Muscle of leg (tissue), 11 donors: ENCODE data around the gene ZNF793. TPM values are rescaled to one million over a fixed set of nuclear protein-coding genes. Genes with fewer than 3 reads are reported as not detected.

Experiments used
- DNase-seq: peaks from one replicate; pipeline ENCODE4 v3.0.0; 2013
- H3K27ac ChIP-seq: one replicate; pipeline ENCODE4 v1.5.1; 2013; ENCODE audit warnings: mild to moderate bottlenecking, low read length, control low read depth
- H3K27me3 ChIP-seq: one replicate; pipeline ENCODE4 v1.6.1; 2013; ENCODE audit warnings: low read length; ENCODE audit not compliant: control insufficient read depth, insufficient read depth
- H3K36me3 ChIP-seq: one replicate; pipeline ENCODE4 v1.6.1; 2013; ENCODE audit warnings: low read length; ENCODE audit not compliant: control insufficient read depth, insufficient read depth
- H3K4me1 ChIP-seq: one replicate; pipeline ENCODE4 v1.6.1; 2013; ENCODE audit warnings: low read length; ENCODE audit not compliant: control insufficient read depth, insufficient read depth
- H3K4me3 ChIP-seq: one replicate; pipeline ENCODE4 v1.5.1; 2013; ENCODE audit warnings: low read length, control low read depth
- H3K9me3 ChIP-seq: replicated peaks from 2 replicates; pipeline ENCODE4 v1.6.1; 2013; ENCODE audit warnings: low read depth, low read length; ENCODE audit not compliant: control insufficient read depth
- WGBS: methylation state at CpG from one replicate; pipeline ENCODE4 v1.1.5; 2013; ENCODE audit warnings: missing lambda C conversion rate; ENCODE audit not compliant: insufficient coverage; 5-methylcytosine and 5-hydroxymethylcytosine counted together
- polyA plus RNA-seq, 8 donors: library from polyadenylated mRNA; unstranded; fragments of 120-200 nt; gene quantifications; one replicate each; pipeline versions ENCODE4 v1.2.1 to v1.2.3, GENCODE V29; 2013; ENCODE audit warnings: inconsistent platforms in 1 of 8, low replicate concordance in 1 of 8; ENCODE audit not compliant: insufficient read length in 8 of 8, insufficient read depth in 1 of 8
- total RNA-seq: library from RNA; stranded (reverse); fragments of 120-200 nt; gene quantifications from one replicate; pipeline ENCODE4 v1.2.4, GENCODE V29; 2013

Gene ZNF793
- total and polyA plus RNA-seq, 9 donors, result 7.0 to 11.7 (median 7.8) TPM

DNA sequence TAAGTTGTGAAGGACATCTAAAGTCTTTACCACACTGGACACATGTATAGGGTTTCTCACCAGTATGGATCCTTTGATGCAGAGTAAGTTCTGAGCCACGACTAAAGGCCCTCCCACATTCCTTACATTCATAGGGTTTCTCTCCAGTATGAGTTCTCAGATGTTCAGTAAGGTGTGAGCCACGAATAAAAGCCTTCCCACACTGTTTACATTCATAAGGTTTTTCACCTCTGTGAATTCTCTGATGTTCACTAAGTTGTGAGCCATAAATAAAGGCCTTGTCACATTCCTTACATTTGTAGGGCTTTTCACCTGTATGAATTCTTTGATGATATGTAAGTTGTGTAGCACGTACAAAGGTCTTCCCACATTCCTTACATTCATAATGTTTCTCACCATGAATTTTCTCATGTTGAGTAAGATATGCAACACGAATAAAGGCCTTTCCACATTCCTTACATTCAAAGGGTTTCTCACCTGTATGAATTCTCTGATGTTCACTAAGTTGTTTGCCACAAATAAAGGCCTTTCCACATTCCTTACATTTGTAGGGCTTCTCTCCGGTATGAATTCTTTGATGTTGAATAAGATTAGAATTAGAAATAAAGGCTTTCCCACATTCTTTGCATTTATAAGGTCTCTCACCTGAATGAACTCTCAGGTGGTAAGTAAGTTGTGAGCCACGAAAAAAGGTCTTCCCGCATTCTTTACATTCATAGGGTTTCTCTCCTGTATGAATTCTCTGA lies 58.1 kb downstream of the ZNF793 start:
- Histone ChIP-seq H3K27me3 (no peaks in the 10 kb centered on the region), H3K36me3 (peaks cover 10% of the 10 kb centered on the region), H3K4me3 (no peak overlapping the region), H3K9me3 (peaks cover 76% of the 10 kb centered on the region), H3K27ac (no peak overlapping the region), H3K4me1 (no peaks in the 10 kb centered on the region)
- no CpG with 5 or more reads among the region's 7 CpGs for WGBS
- no peak for DNase-seq

DNA sequence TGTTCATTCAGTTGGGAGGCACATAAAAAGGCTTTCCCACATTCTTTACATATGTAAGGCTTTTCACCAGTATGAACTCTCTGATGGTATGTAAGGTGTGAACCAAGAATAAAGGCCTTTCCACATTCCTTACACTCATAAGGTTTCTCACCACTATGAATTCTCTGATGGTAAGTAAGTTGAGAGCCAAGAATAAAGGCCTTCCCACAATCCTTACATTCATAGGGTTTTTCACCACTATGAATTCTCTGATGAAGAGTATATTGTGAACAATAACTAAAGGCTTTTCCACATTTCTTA lies 58.6 kb downstream of the ZNF793 start:
- H3K4me1 ChIP-seq, result no peaks in the 10 kb centered on the region
- no peak overlapping the region for H3K4me3 ChIP-seq
- peaks cover 13% of the 10 kb centered on the region for H3K36me3 ChIP-seq
- no peak overlapping the region for H3K27ac ChIP-seq
- H3K9me3 ChIP-seq, result peaks cover 79% of the 10 kb centered on the region
- H3K27me3 ChIP-seq, result no peaks in the 10 kb centered on the region
- DNase-seq, result no peak

DNA sequence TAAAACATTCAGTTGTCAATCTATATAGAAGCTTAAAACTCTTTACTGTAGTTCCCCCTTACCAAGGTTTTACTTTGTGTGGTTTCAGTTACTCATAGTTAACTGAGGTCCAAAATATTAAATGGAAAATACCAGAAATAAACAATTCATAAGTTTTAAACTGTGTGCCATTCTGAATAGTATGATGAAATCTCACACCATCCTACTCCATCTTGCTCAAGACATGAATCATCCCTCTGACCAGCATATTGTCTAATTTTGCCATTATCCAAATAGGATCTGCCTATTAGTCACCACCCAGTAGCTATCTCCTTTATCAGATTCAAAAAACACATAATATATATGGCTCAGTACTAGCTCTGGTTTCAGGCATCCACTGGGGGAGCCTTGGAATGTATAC lies 65.5 kb downstream of the ZNF793 start:
- Histone ChIP-seq H3K4me3 (no peak overlapping the region), H3K27me3 (no peaks in the 10 kb centered on the region), H3K36me3 (peaks cover 6% of the 10 kb centered on the region), H3K27ac (no peak overlapping the region), H3K4me1 (no peaks in the 10 kb centered on the region), H3K9me3 (peaks cover 38% of the 10 kb centered on the region)
- no peak for DNase-seq

DNA sequence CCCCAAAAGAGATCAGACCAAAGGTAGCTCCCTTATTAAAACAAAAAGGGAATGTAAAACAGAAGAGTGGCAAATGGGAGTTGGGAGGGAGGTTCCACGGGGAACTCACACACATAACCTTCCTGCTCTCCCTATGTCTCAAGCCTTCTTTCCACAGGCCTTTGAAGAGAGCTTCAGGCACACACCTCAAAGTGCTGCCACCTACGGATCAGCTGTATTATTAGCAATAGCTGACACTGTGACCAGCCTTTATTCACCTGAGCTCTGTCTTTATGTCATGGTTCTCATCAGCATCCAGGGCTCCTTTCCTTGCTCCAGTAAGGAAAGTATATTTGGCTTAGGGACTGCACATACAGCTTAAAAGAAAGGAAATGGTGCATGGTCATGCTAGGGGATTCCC lies 76.6 kb downstream of the ZNF793 start:
- WGBS, result 17% methylated on average over 1 of the region's 2 CpGs
- peaks cover 70% of the 10 kb centered on the region for H3K9me3 ChIP-seq
- no peak overlapping the region for H3K4me3 ChIP-seq

More for the DNA sequence above, 76.6 kb downstream of the ZNF793 start:
- peaks cover 55% of the 10 kb centered on the region for H3K36me3 ChIP-seq
- H3K27ac ChIP-seq, result no peak overlapping the region
- no peak for DNase-seq
- H3K4me1 ChIP-seq, result no peaks in the 10 kb centered on the region
- H3K27me3 ChIP-seq, result no peaks in the 10 kb centered on the region

Other genes starting within 250 kb of the ZNF793 start
- 7.6 TPM for gene ZNF527, start 135.8 kb upstream of the ZNF793 start, total RNA-seq
- gene ZNF527, start 135.8 kb upstream of the ZNF793 start, polyA plus RNA-seq, result 1 to 10 TPM; 4.5 to 7.0 (median 5.7) TPM
- 8.3 TPM for gene ZNF569, start 39.5 kb upstream of the ZNF793 start, total RNA-seq
- 1 to 10 TPM; 5.6 to 9.3 (median 7.6) TPM for gene ZNF569, start 39.5 kb upstream of the ZNF793 start, polyA plus RNA-seq
- gene ZNF570, start 37.6 kb upstream of the ZNF793 start, total RNA-seq, result 9.5 TPM
- gene ZNF570, start 37.6 kb upstream of the ZNF793 start, polyA plus RNA-seq, result 1 to 10 TPM; 4.2 to 7.5 (median 5.9) TPM
- gene ZNF571, start 87.9 kb downstream of the ZNF793 start, total RNA-seq, result 8.0 TPM
- 1 to 10 TPM; 4.0 to 6.1 (median 5.4) TPM for gene ZNF571, start 87.9 kb downstream of the ZNF793 start, polyA plus RNA-seq
- gene ZNF540, start 87.9 kb downstream of the ZNF793 start, total RNA-seq, result 2.1 TPM
- gene ZNF540, start 87.9 kb downstream of the ZNF793 start, polyA plus RNA-seq, result 1 to 10 TPM; 1.4 to 2.3 (median 1.9) TPM
- 25.0 TPM for gene ZFP30, start 148.5 kb downstream of the ZNF793 start, total RNA-seq
- 10 to 100 TPM in 7 of 8 donors, 1 to 10 TPM in 1; 8.4 to 14.3 (median 12.5) TPM for gene ZFP30, start 148.5 kb downstream of the ZNF793 start, polyA plus RNA-seq
- 7.0 TPM for gene ZNF607, start 212.8 kb downstream of the ZNF793 start, total RNA-seq
- 1 to 10 TPM; 4.5 to 5.7 (median 5.0) TPM for gene ZNF607, start 212.8 kb downstream of the ZNF793 start, polyA plus RNA-seq